Fibroblast of the aortic adventitia (primary cell): ENCODE data around the gene IL1RL1. TPM values are rescaled to one million over a fixed set of nuclear protein-coding genes. Genes with fewer than 3 reads are reported as not detected.

Experiments used
- DNase-seq: peaks from one replicate; pipeline ENCODE4 v3.0.0-alpha.2; 2010; ENCODE audit warnings: low read depth
- H3K4me3 ChIP-seq: 2 replicates; pipeline ENCODE4 v1.5.1; 2011; ENCODE audit warnings: low read depth, mild to moderate bottlenecking, control low read depth, low read length, moderate library complexity
- CTCF ChIP-seq: IDR thresholded peaks from 2 replicates; pipeline ENCODE4 v1.5.1; 2011; ENCODE audit warnings: mild to moderate bottlenecking, low read length, control low read depth, inconsistent platforms; ENCODE audit not compliant: insufficient read depth
- total RNA-seq: library from RNA; depleted of rRNA; stranded (reverse); fragments of >200 nt; gene quantifications from 2 replicates; pipeline ENCODE4 v1.2.3, GENCODE V29; 2012; ENCODE audit warnings: low replicate concordance

The IL1RL1 gene
- total RNA-seq, 1 donor, result 8.2 TPM

DNA sequence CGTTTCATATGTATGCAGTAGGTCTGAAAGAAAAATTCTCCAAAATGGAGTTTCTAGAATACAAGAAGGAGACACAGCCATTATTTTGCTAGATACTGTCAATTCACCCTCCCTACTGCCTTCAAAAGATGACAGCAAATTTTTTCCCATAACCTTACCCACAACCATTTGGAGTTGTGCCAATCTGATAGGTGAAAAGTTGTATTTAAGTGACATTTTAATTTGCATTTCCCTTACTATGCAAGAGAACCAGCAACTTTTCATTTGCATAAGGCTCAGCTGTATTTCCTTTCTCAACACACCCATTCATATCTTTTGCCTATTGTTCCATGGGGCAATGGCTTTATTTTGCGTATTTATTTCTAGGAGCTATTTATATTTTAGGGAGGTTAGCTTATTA lies 80.2 kb downstream of the IL1RL1 start:
- no peak for TF ChIP-seq CTCF
- H3K4me3 ChIP-seq, result no peak overlapping the region
- no peak for DNase-seq

DNA sequence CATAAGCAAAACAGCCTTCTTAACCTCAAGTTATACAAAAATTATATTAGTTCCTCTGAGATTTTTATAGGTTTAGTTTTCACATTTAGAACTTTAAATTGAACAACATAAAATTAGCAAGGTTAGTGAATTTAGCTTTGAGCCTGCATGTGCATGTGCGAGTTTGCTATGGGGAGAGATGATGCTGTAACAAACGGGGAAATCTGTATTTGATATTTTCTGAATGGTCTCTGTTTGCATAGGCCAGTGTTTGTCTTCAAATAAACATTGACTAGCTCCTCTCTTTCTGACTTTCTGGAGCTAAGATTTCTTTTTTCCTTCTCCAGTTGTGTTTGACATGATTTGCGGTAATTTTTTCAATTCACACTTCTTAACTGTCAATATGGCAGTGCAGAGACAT lies 80.7 kb downstream of the IL1RL1 start:
- DNase-seq, result no peak
- TF ChIP-seq CTCF, result no peak
- no peak overlapping the region for H3K4me3 ChIP-seq

DNA sequence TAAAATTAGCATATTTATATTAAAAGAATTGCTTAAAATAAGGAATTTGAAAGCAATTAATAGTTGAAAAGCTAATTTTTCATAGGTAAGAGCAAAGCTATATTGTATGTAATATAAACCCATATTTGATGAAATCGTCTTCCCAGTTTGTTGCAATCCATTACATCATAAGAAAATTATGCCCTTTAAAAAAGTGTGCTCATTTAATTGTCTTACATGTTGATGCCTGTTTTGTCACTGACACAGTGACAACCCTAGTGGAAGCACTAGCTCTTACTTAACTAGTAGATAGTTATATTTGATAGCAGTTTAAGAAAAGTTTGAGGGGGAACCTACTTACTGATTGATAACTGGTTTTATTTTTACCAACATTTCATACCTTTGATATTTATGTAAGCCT lies 81.6 kb downstream of the IL1RL1 start:
- no peak for TF ChIP-seq CTCF
- H3K4me3 ChIP-seq, result no peak overlapping the region
- DNase-seq, result no peak

GRCh38 chr2:102396012-102396411 lies 84.6 kb downstream of the IL1RL1 start:
- no peak overlapping the region for H3K4me3 ChIP-seq
- DNase-seq, result no peak
- TF ChIP-seq CTCF, result no peak

DNA sequence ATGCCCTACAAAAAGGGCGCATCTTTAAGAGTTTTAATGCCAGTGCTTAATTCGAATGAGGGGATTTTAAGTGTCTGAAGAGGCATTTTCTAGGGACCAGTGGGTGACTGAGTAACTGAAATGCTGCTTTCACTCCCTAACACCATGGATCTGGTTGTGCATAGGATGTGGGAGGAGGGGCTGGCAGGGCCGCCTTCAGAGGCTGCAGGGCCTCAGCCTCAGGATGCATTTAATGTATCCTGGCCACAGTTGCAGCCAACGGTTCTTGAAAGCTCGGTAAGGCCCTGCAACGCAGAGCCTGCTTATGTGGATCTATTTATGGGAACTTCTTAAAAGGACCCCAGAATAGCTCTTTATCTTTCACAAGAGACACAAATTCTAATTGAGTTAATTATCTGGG lies 85.8 kb downstream of the IL1RL1 start:
- DNase-seq, result no peak
- no peak overlapping the region for H3K4me3 ChIP-seq
- TF ChIP-seq CTCF, result no peak

GRCh38 chr2:102399499-102400141 lies 88.3 kb downstream of the IL1RL1 start:
- H3K4me3 ChIP-seq, result no peak overlapping the region
- no peak for TF ChIP-seq CTCF
- DNase-seq, result no peak

DNA sequence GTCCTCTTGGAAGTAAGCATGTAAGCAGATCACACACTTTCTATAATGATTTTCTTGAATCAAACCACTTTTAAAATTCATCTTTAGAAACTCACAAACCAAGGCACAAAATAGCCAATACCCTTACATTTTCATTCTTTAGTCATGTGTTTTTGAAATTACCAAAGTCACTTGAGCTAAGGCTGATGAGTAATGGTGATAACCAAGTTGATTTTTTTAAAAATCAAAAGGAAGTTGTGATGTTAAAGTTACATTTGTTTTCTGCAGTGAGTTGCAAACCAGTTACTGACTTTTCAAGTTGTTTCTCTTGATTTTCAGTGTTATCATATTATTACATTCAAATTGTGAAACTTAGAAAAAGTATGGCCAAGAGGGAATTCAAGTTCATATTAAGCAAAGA lies 90.1 kb downstream of the IL1RL1 start:
- no peak for TF ChIP-seq CTCF
- H3K4me3 ChIP-seq, result no peak overlapping the region
- no peak for DNase-seq
